Measurements from ENCODE around the gene NPW. TPM values are rescaled to one million over a fixed set of nuclear protein-coding genes. Genes with fewer than 3 reads are reported as not detected.
A peak's percentile ranks its signal among the peaks of the same experiment; 100 is the strongest.
"Not testable (repeated sequence)": the region's sequence is repeated elsewhere in the genome, so short reads cannot be mapped to it uniquely, and the experiment has no call there.

NPW gene
- total RNA-seq, 1 donor = not detected

GRCh38 chr16:2033057-2033908 is 13.7 kb downstream of the NPW start:
- Histone ChIP-seq H3K4me1 (ENCODE audit: insufficient read depth, low read length) (peaks cover 40% of the 10 kb centered on the region), H2AFZ (ENCODE audit: low read length) (peak overlapping the region; percentile 60)

GRCh38 chr16:2033909-2034695 is 14.5 kb downstream of the NPW start:
- peaks cover 20% of the 10 kb centered on the region for H3K36me3 ChIP-seq (ENCODE audit: insufficient read depth, low read length)
- peak overlapping the region; percentile 94 for H3K27ac ChIP-seq (ENCODE audit: low read depth, low read length)
- peak overlapping the region; percentile 58 for H3K4me3 ChIP-seq (ENCODE audit: insufficient read depth, low read length)
- peak overlapping the region; percentile 81 for H3K4me2 ChIP-seq (ENCODE audit: insufficient read depth, low read length)
- H3K4me1 ChIP-seq (ENCODE audit: insufficient read depth, low read length) = peaks cover 40% of the 10 kb centered on the region
- not testable (repeated sequence) for H3K9me3 ChIP-seq (ENCODE audit: low read depth, low read length); H3K27me3 ChIP-seq (ENCODE audit: insufficient read depth, low read length); H4K20me1 ChIP-seq (ENCODE audit: insufficient read depth, low read length)
- peak overlapping the region; percentile 60 for H2AFZ ChIP-seq (ENCODE audit: low read length)
- peaks cover 19% of the 10 kb centered on the region for H3K79me2 ChIP-seq (ENCODE audit: insufficient read depth, low read length)
- peak; percentile 90 for DNase-seq (ENCODE audit: insufficient read length, low spot score, missing footprints)

More at GRCh38 chr16:2033057-2033908, 13.7 kb downstream of the NPW start:
- no peak for TF ChIP-seq CTCF (IDR thresholded peaks at IDR 0.05; ENCODE audit: extremely low read depth, low read depth, low read length)
- H3K4me3 ChIP-seq (ENCODE audit: insufficient read depth, low read length) = peak overlapping the region; percentile 58
- no peaks in the 10 kb centered on the region for H3K27me3 ChIP-seq (ENCODE audit: insufficient read depth, low read length)
- DNase-seq (ENCODE audit: insufficient read length, low spot score, missing footprints) = peak; percentile 98
- H3K27ac ChIP-seq (ENCODE audit: low read depth, low read length) = peak overlapping the region; percentile 94
- H3K4me2 ChIP-seq (ENCODE audit: insufficient read depth, low read length) = peak overlapping the region; percentile 81
- peaks cover 22% of the 10 kb centered on the region for H3K79me2 ChIP-seq (ENCODE audit: insufficient read depth, low read length)
- peaks cover 20% of the 10 kb centered on the region for H3K36me3 ChIP-seq (ENCODE audit: insufficient read depth, low read length)
- H4K20me1 ChIP-seq (ENCODE audit: insufficient read depth, low read length) = peaks cover 6% of the 10 kb centered on the region
- H3K9me3 ChIP-seq (ENCODE audit: low read depth, low read length) = no peaks in the 10 kb centered on the region

GRCh38 chr16:2034696-2035430 is 15.3 kb downstream of the NPW start:
- Histone ChIP-seq H4K20me1 (ENCODE audit: insufficient read depth, low read length) (no peaks in the 10 kb centered on the region), H3K9me3 (ENCODE audit: low read depth, low read length) (no peaks in the 10 kb centered on the region), H3K4me1 (ENCODE audit: insufficient read depth, low read length) (peaks cover 48% of the 10 kb centered on the region), H3K27me3 (ENCODE audit: insufficient read depth, low read length) (no peaks in the 10 kb centered on the region), H3K36me3 (ENCODE audit: insufficient read depth, low read length) (peaks cover 20% of the 10 kb centered on the region), H3K79me2 (ENCODE audit: insufficient read depth, low read length) (peaks cover 19% of the 10 kb centered on the region), H3K4me2 (ENCODE audit: insufficient read depth, low read length) (peak overlapping the region; percentile 73), H3K4me3 (ENCODE audit: insufficient read depth, low read length) (peak overlapping the region; percentile 44), H3K27ac (ENCODE audit: low read depth, low read length) (peak overlapping the region; percentile 86), H2AFZ (ENCODE audit: low read length) (no peak overlapping the region)
- peak; percentile 88 for DNase-seq (ENCODE audit: insufficient read length, low spot score, missing footprints)
- TF ChIP-seq CTCF (IDR thresholded peaks at IDR 0.05; ENCODE audit: extremely low read depth, low read depth, low read length) = no peak

- no peak for TF ChIP-seq CTCF (IDR thresholded peaks at IDR 0.05; ENCODE audit: extremely low read depth, low read depth, low read length)
- Histone ChIP-seq H3K79me2 (ENCODE audit: insufficient read depth, low read length) (peaks cover 19% of the 10 kb centered on the region), H3K36me3 (ENCODE audit: insufficient read depth, low read length) (peaks cover 20% of the 10 kb centered on the region), H3K27ac (ENCODE audit: low read depth, low read length) (peak overlapping the region; percentile 86), H3K4me1 (ENCODE audit: insufficient read depth, low read length) (peaks cover 53% of the 10 kb centered on the region), H4K20me1 (ENCODE audit: insufficient read depth, low read length) (no peaks in the 10 kb centered on the region), H3K27me3 (ENCODE audit: insufficient read depth, low read length) (no peaks in the 10 kb centered on the region), H3K4me2 (ENCODE audit: insufficient read depth, low read length) (peak overlapping the region; percentile 73), H3K4me3 (ENCODE audit: insufficient read depth, low read length) (peak overlapping the region; percentile 44), H2AFZ (ENCODE audit: low read length) (peak overlapping the region; percentile 59), H3K9me3 (ENCODE audit: low read depth, low read length) (no peaks in the 10 kb centered on the region)
- DNase-seq (ENCODE audit: insufficient read length, low spot score, missing footprints) = peak; percentile 100
These were observed 16.0 kb downstream of the NPW start for GRCh38 chr16:2035431-2036199.
